OCI-LY3 (cell line): ENCODE measurements around the gene ZNG1E.
"Not testable (repeated sequence)": the region's sequence is repeated elsewhere in the genome, so short reads cannot be mapped to it uniquely, and the experiment has no call there.

Experiments
- CTCF ChIP-seq: fragments of 200-600, 300-600 bp; sonication (generic); IDR thresholded peaks from 2 replicates; pipeline ENCODE4 v1.5.1; 2014; ENCODE audit warnings: antibody characterized with exemption, low read length, low read depth
- EZH2phosphoT487 ChIP-seq: fragments of 200-600 bp; shearing (Covaris generic); IDR thresholded peaks from 2 replicates; pipeline ENCODE4 v1.6.1; 2018; ENCODE audit warnings: antibody characterized with exemption, mixed run types, low read depth

GRCh38 chr9:65737096-65737564 lies 61.4 kb downstream of the ZNG1E start, which contains the start of gene FOXD4L4:
- not testable (repeated sequence) for TF ChIP-seq CTCF, EZH2phosphoT487
